NCI-H1417 treated with DMSO at 0.1 percent for 48 hours (cell line): ENCODE results near the gene FLACC1.
"Not testable (repeated sequence)": the region's sequence is repeated elsewhere in the genome, so short reads cannot be mapped to it uniquely, and the experiment has no call there.

Source experiments
- DNase-seq: peaks from one replicate; lab custom pipeline; 2025; lab: John Stamatoyannopoulos, UW

The FLACC1 gene

GRCh38 chr2:201254081-201254730 lies 102.9 kb downstream of the FLACC1 start:
- no peak for DNase-seq

GRCh38 chr2:201250741-201251140 lies 106.4 kb downstream of the FLACC1 start:
- DNase-seq = no peak

DNA sequence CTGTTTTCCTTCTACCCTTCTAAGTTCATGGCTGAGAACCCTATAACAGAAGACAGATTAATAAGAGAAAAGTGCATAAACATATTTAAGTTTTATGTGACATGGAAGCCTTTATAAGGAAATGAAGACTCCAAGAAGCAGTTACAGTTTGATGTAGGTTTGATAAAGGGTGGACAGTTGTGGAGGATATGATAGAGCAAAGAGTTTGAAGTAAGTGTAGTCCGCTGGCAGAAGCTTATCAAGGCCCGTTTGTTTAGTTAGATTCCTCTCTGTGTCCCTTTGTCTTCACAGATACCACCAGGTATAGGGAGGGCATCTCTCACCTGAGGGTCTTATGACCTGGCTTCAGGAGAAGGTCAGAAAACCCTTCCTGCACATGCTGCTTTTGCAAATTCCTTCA lies 107.3 kb downstream of the FLACC1 start:
- no peak for DNase-seq

- DNase-seq = no peak
These were observed 108.8 kb downstream of the FLACC1 start for GRCh38 chr2:201248288-201248844.

DNA sequence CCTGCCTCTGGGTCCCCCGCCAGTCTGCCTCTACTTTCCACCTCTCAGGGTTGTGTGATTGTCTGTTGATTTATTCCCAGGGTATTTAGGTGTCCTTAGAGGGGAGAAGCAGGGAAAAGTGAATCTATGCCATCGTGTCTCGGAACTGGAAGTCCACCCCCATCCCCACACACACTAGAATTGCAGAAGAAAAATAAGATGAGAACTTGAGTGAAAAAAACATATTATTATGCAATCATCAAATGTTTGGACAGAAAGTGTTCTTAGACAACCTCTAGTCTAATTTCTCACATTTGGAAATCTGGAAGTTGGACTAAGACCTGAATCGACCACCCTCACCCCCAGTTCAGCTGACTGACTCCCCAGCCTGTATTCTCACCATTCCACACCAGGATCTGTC lies 110.9 kb downstream of the FLACC1 start:
- DNase-seq = no peak

GRCh38 chr2:201244829-201245228 lies 112.3 kb downstream of the FLACC1 start:
- DNase-seq = no peak

DNA sequence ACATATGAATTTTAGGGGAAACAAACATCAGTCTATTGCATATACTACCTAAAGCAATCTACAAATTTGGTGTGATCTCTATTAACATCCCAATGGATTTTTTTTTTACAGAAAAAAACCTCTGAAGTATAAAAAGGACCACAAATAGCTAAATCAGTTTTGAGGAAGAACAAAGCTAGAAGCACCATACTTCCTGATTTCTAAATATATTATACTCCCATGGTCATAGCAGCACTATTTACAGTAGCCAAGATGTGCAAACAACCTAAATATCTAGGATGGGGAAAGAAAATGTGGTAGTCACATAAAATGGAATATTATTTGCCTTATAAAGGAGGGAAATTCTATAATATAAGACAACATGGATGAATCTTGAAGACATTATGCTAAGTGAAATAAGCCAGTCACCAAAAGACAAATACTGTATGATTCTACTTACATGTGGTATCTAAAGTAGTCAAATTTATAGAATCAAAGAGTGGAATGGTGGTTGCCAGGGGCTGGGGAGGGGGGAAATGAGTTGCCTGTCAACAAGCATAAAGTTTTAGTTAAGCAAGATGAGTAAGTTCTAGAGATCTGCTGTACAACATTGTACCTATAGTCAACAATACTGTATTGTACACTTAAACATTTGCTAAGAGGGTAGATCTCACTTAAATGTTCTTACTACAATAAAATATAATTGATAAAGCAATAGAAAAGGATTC lies 114.4 kb downstream of the FLACC1 start:
- no peak for DNase-seq

GRCh38 chr2:201239167-201239935 lies 117.8 kb downstream of the FLACC1 start:
- not testable (repeated sequence) for DNase-seq
